GM18861 (cell line): ENCODE results near the gene AMOTL1.
"Not testable (repeated sequence)": the region's sequence is repeated elsewhere in the genome, so short reads cannot be mapped to it uniquely, and the experiment has no call there.

ENCODE experiments used
- ATAC-seq: cut with Tn5 transposase; IDR thresholded peaks from one replicate; pipeline ENCODE4 v1.9.1; 2021; ENCODE audit not compliant: unreplicated experiment

AMOTL1 gene

GRCh38 chr11:94769880-94770279, 1.7 kb downstream of the AMOTL1 start:
- no peak for ATAC-seq

DNA sequence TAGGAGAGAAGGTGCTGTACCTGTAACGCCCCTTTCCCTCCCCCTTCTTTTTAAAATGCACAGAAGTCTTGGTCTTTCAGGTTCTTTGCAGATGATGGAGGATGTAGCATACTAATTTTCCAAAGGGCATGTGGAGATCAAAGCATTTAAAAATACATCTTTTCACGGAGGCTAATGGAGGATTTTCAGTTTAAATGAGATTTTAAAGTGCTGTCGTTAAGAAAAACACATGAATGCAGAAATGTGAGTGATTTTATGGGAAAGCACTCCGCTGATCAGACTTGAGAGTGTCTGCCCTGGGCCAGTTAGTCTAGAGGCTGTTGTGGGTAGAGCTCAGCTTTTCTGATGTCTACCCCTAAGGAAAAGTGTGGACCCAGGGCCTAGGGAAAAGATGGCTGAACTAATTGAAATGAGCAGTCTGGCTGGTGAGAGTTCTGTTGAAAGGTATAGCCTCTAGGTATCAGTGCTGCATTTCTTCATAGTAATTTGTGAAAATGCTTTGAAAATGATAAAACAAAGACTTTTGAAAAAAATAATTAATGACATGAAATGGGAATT, 2.5 kb downstream of the AMOTL1 start:
- no peak for ATAC-seq

DNA sequence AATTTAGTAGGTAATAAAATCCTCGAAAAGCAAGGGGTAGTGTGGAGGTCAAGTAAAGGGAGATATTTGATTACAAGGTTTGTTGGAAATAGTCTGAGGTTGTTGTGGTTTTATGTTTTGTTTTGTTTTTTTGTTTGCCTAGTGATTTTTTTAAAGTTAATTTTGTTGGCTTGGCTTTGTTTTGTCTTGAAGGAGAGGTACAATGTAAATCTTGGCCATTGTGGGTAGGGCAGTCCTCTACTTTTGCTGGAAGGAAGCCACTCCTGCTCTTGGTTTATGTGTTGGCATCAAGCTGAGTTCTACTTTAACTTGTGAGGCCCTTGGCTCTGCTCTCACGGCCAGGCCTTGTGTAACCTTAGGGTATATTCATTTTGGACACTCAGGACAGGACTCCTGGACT, 3.2 kb downstream of the AMOTL1 start:
- ATAC-seq = no peak

- no peak for ATAC-seq
Observed at GRCh38 chr11:94771951-94772350, 3.8 kb downstream of the AMOTL1 start.

DNA sequence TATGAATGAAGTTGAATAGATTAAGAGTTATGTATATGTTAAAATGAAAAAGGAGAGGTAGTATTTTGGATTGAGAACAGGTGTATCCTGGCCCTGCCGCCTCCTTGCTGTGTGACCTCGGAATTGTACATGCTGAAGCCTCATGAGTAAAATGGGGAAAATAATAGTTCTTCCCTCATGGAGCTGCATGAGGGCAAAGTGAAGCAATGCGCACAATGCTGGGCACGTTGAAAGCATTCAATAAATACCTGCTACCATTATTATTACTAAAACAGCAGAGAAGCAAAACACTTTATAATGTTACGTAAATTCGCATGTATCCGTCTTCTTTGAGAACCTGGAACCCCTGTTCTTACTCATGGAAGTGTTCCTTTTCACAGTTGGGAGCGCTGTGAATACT, 5.7 kb downstream of the AMOTL1 start:
- no peak for ATAC-seq

DNA sequence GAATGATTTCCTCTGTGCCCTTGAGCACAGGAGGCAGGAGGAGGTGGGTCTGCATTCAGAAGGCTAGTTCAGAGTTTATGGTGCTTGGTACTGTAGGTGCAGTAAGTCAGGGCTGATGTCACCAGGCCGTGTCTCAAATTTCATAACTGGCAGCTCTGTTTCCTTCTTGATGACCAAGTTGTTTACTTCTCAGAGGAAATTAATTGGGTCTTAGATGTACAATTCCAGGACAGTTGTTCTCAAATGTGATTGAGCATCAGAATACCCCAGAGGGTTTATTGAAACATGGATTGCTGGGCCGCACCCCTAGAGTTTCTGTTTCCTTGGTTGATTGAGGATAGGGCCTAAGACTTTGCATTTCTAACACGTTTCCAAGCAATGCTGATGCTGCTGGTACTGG, 6.2 kb downstream of the AMOTL1 start:
- ATAC-seq = no peak

DNA sequence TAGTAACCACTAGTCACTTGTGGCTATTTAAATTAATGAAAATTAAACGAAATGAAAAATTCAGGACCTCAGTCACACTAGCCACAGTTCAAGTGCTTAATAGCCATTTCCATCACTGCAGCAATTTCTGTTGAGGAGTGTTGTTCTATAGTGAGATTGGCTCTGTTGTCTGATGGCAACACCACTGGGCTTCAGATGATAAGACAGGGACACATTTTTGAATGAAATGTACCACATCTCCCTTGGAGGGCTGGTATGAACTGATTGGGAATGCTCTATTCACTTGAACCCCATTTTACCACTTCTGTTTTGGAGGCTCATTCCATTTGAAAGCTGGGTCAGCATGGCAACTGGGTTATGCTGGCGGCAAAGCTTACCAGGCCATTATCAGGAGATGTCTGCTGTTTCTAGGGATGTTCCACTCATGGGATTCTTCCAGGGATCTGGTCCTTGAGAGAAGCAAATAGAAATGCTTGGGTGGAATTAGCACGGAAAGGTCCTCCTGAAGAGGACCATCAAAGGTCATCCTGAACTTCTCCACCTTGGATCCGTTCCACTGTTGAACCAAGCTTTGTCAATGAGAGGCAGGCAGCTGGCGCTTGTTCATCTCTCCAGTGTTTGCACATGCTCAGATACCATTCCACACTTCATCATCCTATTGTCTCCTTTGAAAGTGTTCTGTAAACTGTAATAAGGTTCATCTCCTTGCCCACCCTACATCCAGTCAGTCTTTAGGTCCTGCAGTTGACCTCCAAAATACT, 7.6 kb downstream of the AMOTL1 start:
- no peak for ATAC-seq

GRCh38 chr11:94776351-94777321, 8.5 kb downstream of the AMOTL1 start:
- ATAC-seq = peak; percentile 42

GRCh38 chr11:94780432-94780831, 12.3 kb downstream of the AMOTL1 start:
- no peak for ATAC-seq

DNA sequence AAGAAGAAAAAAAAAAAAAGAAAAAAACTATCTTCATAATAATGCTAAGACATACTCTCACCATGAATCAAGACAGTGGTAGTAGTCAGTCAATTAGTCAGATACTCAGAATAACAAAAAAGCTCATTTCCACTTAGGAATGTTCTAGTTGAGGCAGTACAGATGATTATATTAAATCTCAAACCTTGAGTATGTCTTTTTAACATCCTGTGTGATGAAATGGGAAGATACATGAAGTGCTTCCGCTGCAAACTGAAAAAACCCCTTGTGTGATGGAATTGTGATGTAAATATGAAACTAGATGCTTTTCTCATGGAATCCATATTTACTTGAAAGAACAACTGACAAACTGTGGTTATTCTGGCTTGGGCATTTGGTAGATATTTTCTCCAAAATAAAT, 13.7 kb downstream of the AMOTL1 start:
- no peak for ATAC-seq

- ATAC-seq = no peak
Observed at GRCh38 chr11:94782446-94782845, 14.3 kb downstream of the AMOTL1 start.

DNA sequence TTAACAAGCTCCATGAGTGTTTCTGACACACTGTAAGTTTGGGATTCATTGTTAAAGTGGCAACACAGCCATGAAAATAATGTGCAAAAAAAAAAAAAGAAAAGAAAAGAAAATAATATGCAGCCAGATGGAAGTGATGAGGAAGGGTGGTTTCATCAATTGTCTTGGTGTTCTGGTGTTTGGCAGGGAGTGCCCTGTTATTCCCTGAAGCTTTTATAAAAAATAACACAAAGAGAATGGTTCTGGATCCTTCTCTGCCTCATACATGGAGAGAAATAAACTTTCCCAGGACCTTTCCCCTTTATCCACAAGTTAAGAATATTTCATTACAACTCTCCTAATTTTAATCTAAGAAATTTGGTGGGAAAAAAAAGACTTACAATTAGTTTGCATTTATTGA, 16.7 kb downstream of the AMOTL1 start:
- no peak for ATAC-seq

DNA sequence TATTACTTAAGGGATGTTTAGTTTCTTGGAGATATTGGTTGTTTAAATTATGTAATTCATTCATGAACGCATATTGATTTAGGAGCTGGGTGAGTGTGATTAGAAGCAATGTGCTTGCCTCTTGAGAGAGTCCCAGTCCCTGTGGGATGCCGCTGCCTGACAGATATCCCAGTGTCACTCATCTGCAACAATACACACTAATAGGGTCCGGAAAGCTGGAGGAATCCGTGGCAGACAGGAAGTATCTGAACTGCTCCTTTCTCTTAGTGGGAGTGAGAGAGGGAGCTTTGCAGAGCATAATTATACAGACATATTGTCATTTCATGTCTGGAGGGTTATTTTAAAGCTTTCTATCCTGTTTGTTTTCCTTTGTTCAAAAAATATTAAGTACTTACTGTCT, 17.4 kb downstream of the AMOTL1 start:
- ATAC-seq = no peak

- no peak for ATAC-seq
Observed at GRCh38 chr11:94786264-94787126, 18.3 kb downstream of the AMOTL1 start.

- ATAC-seq = no peak
Observed at GRCh38 chr11:94787801-94788200, 19.6 kb downstream of the AMOTL1 start.

DNA sequence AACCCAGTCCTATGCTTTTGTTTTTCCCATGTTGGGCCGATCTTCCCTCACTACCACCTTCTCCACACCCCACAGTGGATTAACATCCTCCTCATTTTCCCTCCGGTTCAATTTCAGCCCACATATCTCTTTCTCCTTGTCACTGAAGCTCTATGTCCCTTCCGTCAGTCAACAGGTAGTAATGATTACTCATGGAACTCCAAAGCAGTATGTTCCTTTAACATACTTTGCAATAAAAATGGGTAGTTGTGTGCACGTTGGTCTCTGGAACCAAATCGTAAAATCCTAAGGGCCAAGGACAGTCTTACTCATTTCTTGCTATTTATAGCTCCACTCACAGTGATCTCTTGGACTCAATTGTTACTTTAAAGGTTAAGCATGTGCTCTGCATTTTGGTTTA, 20.2 kb downstream of the AMOTL1 start:
- no peak for ATAC-seq

- ATAC-seq = no peak
Observed at GRCh38 chr11:94790197-94790596, 22.0 kb downstream of the AMOTL1 start.

DNA sequence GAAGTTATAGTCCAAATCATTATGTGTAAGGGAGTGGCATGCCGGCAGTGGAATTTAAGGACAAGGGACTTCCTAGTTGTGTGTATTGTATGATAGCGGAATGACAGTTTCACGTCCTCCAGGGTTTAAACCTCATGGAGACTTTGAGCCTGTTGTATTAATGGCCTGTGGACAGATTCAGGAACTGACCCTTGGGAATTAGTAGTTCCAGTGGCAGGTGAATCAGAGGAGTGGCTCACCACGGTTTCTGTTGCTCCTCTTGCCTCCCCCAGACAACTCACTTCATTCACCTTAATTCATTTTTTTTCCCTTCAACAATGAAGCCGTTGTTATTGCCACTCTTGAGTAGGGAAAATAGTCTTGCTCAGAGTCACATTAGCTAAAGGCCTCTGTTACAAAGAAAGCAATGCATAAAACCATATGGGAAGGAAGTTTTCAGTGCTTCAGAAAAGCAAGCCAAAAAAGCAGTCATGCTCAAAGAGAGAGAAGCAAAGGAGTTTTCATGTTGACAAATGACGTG, 22.6 kb downstream of the AMOTL1 start:
- no peak for ATAC-seq

DNA sequence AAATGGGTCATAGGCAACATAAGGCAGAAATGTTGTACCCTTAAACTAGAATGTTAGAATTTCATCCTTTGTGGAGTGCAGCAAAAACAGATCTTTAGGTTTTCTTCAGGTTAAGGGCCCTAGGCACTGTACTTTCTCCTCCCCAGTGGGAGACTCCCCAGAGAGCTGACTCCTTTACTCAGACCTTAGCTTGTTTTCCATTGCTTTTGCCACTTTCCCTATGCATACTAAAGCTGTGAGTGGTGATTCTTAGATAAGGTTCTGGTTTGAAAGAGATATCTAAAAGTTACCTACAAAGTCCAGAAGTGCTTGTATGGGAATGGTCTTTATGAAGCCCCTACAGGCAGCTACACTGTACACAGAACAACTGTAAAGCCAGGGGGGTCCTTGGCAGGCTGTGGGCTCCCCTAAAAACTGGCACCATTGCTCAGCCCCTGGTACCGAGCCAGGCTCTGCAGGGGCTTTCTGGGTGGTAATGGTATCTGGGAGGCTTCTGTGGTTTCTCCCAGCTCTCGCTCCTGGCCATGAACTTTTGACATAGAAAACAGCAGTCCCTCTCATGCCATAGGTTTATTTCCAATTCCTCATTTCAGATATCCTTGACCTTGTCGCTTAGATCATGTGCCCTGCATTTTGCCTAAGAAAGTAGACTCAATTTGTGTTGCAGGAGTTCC, 23.2 kb downstream of the AMOTL1 start:
- no peak for ATAC-seq

DNA sequence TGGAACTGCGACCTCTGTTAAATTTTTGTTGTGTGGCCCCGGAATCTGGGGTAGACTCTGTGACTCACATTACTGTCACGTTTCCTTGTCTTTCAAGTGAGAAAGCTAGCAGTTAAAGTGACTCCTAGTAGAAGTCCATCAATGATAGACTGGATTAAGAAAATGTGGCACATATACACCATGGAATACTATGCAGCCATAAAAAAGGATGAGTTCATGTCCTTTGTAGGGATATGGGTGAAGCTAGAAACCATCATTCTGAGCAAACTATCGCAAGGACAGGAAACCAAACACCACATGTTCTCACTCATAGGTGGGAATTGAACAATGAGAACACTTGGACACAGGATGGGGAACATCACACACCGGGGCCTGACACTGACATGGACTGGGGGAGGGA, 23.8 kb downstream of the AMOTL1 start:
- ATAC-seq = not testable (repeated sequence)
